Prostate gland (tissue), 2 donors: ENCODE data around the gene SH3BP1.

Source experiments
- POLR2A ChIP-seq: fragments of 450-650 bp; IDR thresholded peaks from one replicate; pipeline ENCODE4 v1.6.1; 2016; ENCODE audit warnings: antibody characterized with exemption, mild to moderate bottlenecking
- POLR2AphosphoS5 ChIP-seq: sonication (generic); formaldehyde crosslinking; IDR thresholded peaks from one replicate; pipeline ENCODE4 v1.6.1; 2017; ENCODE audit warnings: antibody characterized with exemption
- TF ChIP-seq, protein P1 (sequence below), 4 experiments: fragments of 200-600 bp in 2 of 4; fragments of 450-650 bp in 2 of 4; sonication (generic) in 2 of 4; IDR thresholded peaks; 1 replicate in 3 of 4; 2 replicates in 1 of 4; pipeline ENCODE4 v1.5.1; 2016 to 2019; ENCODE audit warnings: antibody characterized with exemption in 4 of 4, mild to moderate bottlenecking in 2 of 4, moderate library complexity in 2 of 4

DNA sequence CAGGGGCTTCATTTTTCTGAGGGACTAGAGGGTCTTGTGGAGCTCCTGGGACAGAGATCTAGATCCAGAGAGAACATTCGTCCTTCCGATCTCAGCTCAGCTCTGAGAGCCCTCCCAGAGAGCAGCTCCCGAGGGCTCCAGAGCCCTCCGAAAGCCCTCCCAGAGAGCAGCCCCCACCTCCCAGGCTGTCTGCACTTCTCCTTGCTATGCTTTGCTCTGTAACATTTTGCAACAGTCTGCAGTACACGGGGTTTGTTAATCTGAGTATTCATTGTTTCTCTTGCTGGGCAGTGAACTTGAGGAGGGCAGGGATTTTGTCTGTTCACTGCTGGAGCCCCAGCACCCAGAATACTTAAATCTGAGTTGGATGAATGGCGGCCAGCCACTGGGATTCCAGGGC is 28.3 kb upstream of the SH3BP1 start:
- TF ChIP-seq, protein P1, sequence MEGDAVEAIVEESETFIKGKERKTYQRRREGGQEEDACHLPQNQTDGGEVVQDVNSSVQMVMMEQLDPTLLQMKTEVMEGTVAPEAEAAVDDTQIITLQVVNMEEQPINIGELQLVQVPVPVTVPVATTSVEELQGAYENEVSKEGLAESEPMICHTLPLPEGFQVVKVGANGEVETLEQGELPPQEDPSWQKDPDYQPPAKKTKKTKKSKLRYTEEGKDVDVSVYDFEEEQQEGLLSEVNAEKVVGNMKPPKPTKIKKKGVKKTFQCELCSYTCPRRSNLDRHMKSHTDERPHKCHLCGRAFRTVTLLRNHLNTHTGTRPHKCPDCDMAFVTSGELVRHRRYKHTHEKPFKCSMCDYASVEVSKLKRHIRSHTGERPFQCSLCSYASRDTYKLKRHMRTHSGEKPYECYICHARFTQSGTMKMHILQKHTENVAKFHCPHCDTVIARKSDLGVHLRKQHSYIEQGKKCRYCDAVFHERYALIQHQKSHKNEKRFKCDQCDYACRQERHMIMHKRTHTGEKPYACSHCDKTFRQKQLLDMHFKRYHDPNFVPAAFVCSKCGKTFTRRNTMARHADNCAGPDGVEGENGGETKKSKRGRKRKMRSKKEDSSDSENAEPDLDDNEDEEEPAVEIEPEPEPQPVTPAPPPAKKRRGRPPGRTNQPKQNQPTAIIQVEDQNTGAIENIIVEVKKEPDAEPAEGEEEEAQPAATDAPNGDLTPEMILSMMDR (IDR thresholded peaks at IDR 0.05), result no peak
- TF ChIP-seq POLR2A, result no peak
- no peak for TF ChIP-seq POLR2AphosphoS5
